CD4-positive, alpha-beta T cell treated with Interleukin-15 for 1 hour (primary cell): Measurements from ENCODE around the gene VWA1.
"Not testable (repeated sequence)": the region's sequence is repeated elsewhere in the genome, so short reads cannot be mapped to it uniquely, and the experiment has no call there.

ENCODE experiments used
- DNase-seq: peaks from one replicate; pipeline ENCODE4 v3.0.0-alpha.2; 2020

VWA1 gene

GRCh38 chr1:1406101-1406820 is 29.2 kb upstream of the VWA1 start:
- no peak for DNase-seq

GRCh38 chr1:1406821-1407635 is 28.5 kb upstream of the VWA1 start, which contains the start of gene MRPL20:
TSS of gene MRPL20 (minus strand) at chr1:1407293. CDS start at chr1:1407217, 76 bp downstream.
- DNase-seq, result peak; percentile 96

GRCh38 chr1:1407636-1408318 is 27.7 kb upstream of the VWA1 start:
- DNase-seq, result peak; percentile 34

GRCh38 chr1:1410238-1410637 is 25.3 kb upstream of the VWA1 start:
- DNase-seq, result not testable (repeated sequence)

- DNase-seq, result no peak
These were observed 23.9 kb upstream of the VWA1 start for GRCh38 chr1:1411626-1412025.

- DNase-seq, result not testable (repeated sequence)
These were observed 23.1 kb upstream of the VWA1 start for GRCh38 chr1:1412311-1412902.

- DNase-seq, result no peak
These were observed 19.7 kb upstream of the VWA1 start for GRCh38 chr1:1415751-1416150.

GRCh38 chr1:1417396-1417795 is 18.1 kb upstream of the VWA1 start:
- not testable (repeated sequence) for DNase-seq

GRCh38 chr1:1417825-1418463 is 17.5 kb upstream of the VWA1 start:
- not testable (repeated sequence) for DNase-seq

- no peak for DNase-seq
These were observed 16.8 kb upstream of the VWA1 start for GRCh38 chr1:1418464-1419362.

- no peak for DNase-seq
These were observed 16.1 kb upstream of the VWA1 start for GRCh38 chr1:1419363-1419812.

GRCh38 chr1:1419813-1420653 is 15.5 kb upstream of the VWA1 start:
- no peak for DNase-seq

GRCh38 chr1:1420654-1421141 is 14.8 kb upstream of the VWA1 start:
- no peak for DNase-seq

GRCh38 chr1:1421147-1421906 is 14.2 kb upstream of the VWA1 start, which contains the start of gene ANKRD65:
TSS of gene ANKRD65 (minus strand) at chr1:1421276. CDS start at chr1:1421005, 271 bp downstream.
- no peak for DNase-seq

- DNase-seq, result no peak
These were observed 13.5 kb upstream of the VWA1 start for GRCh38 chr1:1421907-1422464.

GRCh38 chr1:1422465-1423244 is 12.8 kb upstream of the VWA1 start:
- DNase-seq, result no peak

- DNase-seq, result no peak
These were observed 12.3 kb upstream of the VWA1 start for GRCh38 chr1:1423245-1423597.

- DNase-seq, result no peak
These were observed 10.8 kb upstream of the VWA1 start for GRCh38 chr1:1424707-1425106.
